ENCODE measurements around the gene PIP5K1B.

PIP5K1B gene

DNA sequence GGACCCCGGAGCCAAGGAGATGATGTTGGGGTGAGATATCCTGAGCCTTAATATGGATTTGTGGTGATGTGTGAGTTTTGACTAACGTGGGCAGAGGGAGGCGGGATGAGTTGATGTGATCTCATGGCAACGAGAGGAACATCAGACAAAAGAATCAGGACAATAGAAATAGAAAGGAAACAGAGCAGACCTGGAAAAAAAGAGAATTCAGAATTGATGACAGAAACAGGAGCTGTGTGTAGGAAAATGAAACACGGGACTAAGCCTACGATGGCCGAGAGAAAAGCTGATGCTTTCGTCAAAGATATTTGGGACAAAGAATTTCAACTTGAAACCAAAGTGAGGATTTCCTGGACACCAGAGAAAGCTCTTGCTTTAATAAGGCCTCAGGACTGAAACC, 298.0 kb downstream of the PIP5K1B start:
- TF ChIP-seq, protein P1, sequence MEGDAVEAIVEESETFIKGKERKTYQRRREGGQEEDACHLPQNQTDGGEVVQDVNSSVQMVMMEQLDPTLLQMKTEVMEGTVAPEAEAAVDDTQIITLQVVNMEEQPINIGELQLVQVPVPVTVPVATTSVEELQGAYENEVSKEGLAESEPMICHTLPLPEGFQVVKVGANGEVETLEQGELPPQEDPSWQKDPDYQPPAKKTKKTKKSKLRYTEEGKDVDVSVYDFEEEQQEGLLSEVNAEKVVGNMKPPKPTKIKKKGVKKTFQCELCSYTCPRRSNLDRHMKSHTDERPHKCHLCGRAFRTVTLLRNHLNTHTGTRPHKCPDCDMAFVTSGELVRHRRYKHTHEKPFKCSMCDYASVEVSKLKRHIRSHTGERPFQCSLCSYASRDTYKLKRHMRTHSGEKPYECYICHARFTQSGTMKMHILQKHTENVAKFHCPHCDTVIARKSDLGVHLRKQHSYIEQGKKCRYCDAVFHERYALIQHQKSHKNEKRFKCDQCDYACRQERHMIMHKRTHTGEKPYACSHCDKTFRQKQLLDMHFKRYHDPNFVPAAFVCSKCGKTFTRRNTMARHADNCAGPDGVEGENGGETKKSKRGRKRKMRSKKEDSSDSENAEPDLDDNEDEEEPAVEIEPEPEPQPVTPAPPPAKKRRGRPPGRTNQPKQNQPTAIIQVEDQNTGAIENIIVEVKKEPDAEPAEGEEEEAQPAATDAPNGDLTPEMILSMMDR (IDR thresholded peaks at IDR 0.05; ENCODE audit: extremely low read depth, missing control alignments): no peak
- no peak for DNase-seq (ENCODE audit: low spot score)

DNA sequence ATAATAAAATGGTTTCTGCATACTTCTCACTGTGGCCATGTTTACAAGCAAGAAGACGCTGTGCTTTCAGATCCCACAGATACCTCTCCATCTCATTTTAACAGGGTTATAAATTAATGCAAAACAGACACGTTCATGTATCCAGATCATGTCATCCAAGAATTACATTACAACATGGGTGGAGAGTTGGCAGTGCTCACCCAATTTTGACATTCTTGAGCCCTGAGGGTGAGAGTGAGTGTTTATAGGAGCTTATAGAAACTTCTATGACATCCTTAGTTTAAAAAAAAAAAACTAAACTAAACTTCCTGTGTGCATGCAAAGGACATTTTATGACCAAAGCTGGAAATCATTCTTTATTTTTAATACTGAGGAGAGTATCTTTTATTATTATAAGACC, 299.8 kb downstream of the PIP5K1B start:
- no peak for DNase-seq (ENCODE audit: low spot score)
- TF ChIP-seq, protein P1 (IDR thresholded peaks at IDR 0.05; ENCODE audit: extremely low read depth, missing control alignments): no peak

DNA sequence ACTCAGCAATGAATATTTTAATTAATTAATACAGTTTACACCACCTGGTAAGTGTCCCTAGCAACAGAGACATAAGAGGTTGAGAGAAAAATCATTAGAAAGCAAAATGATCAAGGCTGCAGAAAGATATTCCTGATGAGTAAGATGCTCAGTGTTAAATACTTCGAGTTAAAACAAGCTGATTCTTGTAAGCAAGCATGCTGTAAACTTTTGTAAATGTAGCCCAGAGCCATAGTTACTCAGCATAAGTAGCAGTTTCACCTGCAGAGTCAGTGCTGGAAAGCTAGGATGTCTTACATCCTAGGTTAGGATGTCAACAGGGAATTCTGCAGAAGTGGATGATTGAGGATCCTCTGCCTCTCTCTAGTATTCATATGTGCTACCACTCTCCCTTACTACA, 304.7 kb downstream of the PIP5K1B start:
- TF ChIP-seq, protein P1 (IDR thresholded peaks at IDR 0.05; ENCODE audit: extremely low read depth, missing control alignments): no peak
- DNase-seq (ENCODE audit: low spot score): no peak

DNA sequence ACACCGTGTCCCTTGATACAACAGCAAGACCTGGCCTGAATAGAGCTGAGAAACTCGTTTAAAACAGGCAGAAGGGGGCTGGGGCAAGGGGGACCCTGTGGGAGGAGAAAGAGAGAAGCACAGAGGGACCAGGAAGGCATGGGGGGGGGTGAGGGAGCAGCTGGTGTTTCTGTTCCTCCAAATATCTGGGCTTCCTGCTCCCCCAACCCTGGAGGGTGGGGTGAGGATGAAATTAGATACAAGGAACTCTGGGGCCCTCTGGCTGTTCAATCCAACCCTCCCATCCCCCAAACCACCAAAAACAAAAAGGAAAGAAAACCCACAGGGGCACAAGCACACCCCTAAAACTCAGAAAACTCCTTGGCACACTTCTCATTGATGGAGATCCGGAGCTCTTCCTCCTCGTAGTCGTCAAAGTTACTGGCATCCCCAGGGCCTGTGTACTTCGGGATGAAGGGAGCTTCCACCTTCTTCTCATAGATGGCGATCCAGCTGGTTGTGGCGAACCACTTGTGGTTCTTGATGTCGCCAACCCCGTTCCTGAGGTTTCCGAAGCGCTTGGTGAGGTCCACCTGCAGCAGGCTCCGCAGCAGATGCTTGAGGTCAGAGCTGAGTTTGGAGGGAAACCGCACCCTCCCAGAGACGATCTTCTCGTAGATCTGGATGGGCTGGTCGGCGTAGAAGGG, 307.8 kb downstream of the PIP5K1B start:
- peak; percentile 54 for DNase-seq (ENCODE audit: low spot score)
- TF ChIP-seq, protein P1 (IDR thresholded peaks at IDR 0.05; ENCODE audit: extremely low read depth, missing control alignments): no peak

DNA sequence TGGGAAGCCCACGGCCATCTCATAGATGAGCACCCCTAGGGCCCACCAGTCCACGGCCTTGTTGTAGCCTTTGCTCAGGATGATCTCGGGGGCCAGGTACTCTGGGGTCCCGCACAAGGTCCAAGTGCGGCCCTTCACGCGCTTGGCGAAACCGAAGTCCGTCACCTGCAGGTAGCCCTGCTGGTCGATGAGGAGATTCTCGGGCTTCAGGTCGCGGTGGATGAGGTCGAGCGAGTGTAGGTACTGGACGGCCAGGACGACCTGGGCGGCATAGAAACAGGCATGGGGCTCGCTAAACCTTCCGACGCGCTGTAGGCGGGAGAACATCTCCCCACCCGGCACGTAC, 308.3 kb downstream of the PIP5K1B start:
- TF ChIP-seq, protein P1 (IDR thresholded peaks at IDR 0.05; ENCODE audit: extremely low read depth, missing control alignments): no peak
- no peak for DNase-seq (ENCODE audit: low spot score)

DNA sequence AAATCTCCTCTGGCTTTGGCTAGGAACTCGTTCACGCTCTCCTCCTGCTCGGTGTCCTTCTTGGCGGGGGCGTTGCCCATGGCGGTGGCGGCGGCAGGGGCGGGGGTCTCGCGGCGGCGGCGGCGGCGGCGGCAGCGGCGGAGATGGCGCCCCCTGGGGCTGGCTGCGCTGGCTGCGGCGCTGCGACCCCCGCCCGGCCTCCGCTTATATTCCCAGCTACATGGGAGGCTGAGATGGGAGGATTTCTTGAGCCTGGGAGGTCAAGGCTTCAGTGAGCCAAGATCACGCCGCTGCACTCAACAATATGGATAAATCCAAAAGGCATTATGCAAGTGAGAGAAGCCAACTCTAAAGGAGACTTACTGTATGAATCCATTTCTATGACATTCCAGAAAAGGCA, 309.0 kb downstream of the PIP5K1B start, which contains the start of gene PRKACG:
Gene PRKACG (minus strand): TSS at position 101 of the 400 bp plus-strand sequence. CDS start 21 bp downstream, at position 80.
- DNase-seq (ENCODE audit: low spot score): no peak
- TF ChIP-seq, protein P1 (IDR thresholded peaks at IDR 0.05; ENCODE audit: extremely low read depth, missing control alignments): no peak

DNA sequence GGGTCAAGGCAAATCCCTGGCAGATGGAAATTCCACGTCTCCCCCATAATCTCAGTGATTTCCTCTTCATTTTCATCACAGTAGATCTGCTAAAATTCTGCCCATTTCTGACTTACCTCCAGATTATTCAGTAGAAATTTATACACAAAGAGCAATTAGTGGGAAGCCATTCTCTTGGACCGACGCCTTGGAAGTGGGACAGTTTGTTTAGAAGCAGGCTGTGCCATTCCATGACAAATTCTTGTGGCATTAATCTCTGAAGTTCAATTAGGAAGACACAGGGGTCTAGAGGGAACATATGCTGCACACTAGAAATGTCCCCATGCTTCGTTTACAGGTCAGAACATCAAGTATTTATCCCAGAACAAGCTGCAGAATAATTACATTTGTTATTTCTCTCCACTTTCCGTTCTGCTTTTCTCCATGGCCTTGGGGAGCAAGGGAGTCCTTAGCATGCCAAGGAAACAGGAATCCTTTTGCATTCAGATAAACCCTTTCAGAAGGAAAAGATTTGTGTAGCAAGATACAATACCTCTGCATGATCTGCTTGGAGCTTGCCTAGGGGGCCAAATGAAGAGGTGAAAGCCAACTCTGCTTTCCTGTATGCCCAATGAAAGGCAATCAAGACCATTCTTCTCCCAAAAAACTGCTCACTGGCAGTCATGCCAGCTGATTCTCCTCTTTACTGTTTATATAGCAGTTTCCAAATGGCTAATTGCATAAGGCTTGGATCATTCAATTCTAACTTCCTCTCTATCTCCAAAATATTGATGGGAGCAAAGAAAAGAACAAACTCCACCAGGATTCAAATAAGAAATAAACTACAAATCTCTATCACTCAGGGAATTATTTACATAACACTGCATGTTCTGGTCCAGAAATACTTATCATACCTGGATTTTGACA, 311.4 kb downstream of the PIP5K1B start:
- no peak for DNase-seq (ENCODE audit: low spot score)
- TF ChIP-seq, protein P1 (IDR thresholded peaks at IDR 0.05; ENCODE audit: extremely low read depth, missing control alignments): no peak
